ENCODE data around the gene KRT13. TPM values are rescaled to one million over a fixed set of nuclear protein-coding genes. Genes with fewer than 3 reads are reported as not detected.

The KRT13 gene
- polyA plus RNA-seq, 1 donor from 2014 or later: not detected

DNA sequence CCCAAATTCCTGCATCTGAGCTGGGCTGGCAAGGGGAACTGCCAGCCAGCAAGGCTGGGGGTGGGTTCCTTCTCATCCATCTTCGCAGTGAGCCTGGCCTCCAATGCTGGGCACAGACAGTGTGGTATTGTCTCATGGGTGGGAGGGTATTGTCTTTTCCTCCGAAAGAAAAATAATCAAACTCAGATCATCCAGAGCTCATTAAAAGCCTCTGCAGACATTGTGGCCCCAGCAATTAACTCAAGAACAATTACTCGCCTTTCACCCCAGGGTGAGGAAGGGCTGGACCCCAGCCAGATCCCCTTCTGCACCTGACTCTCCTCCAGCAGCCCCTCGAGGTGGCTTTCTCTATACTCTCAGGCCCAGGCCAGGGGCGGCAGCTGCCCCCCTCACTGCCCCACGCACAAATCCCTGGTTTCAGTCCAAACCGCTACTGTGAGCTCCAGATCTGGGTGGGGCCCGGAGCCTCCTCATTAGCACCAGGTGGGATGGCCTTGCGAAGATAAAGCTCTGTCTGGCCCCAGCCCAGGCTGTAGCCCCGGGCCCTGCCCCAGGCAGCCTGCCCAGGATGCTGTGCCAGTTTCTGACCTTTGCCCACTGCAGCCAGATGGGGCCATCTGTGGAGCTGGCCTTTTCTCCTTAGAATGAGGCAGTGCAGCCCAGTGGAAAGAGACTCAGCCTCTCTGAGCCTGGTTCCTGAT, 15.6 kb upstream of the KRT13 start:
- no peaks in the 10 kb centered on the region for H3K9me3 ChIP-seq (ENCODE audit: low read length)
- no peaks in the 10 kb centered on the region for H3K27me3 ChIP-seq (ENCODE audit: insufficient read depth, low read depth, low read length)
- H3F3A ChIP-seq (ENCODE audit: insufficient read depth, low read length, poor library complexity, severe bottlenecking): no peaks in the 10 kb centered on the region
- no peak overlapping the region for H3K27ac ChIP-seq (ENCODE audit: low read length)
- no peak overlapping the region for H2AFZ ChIP-seq (ENCODE audit: low read depth, low read length)
- H4K20me1 ChIP-seq (ENCODE audit: insufficient read depth): no peaks in the 10 kb centered on the region
- no peak overlapping the region for H3K4me2 ChIP-seq (ENCODE audit: low read length)
- TF ChIP-seq TAF1 (IDR thresholded peaks at IDR 0.05; ENCODE audit: low read depth) (no peak), SMC3 (conservative IDR thresholded peaks at IDR 0.05; ENCODE audit: poor library complexity) (no peak), EP300 (conservative IDR thresholded peaks at IDR 0.05; ENCODE audit: poor library complexity, severe bottlenecking) (no peak), RAD21 (conservative IDR thresholded peaks at IDR 0.05) (no peak), REST (IDR thresholded peaks at IDR 0.05; ENCODE audit: borderline replicate concordance) (no peak), MXI1 (conservative IDR thresholded peaks at IDR 0.05; ENCODE audit: poor library complexity, severe bottlenecking) (no peak), EZH2 (IDR thresholded peaks at IDR 0.05; ENCODE audit: borderline replicate concordance, insufficient read depth, low read length, poor library complexity, severe bottlenecking) (no peak), POLR2AphosphoS5 (IDR thresholded peaks at IDR 0.05) (no peak)
- TF ChIP-seq, protein P1, sequence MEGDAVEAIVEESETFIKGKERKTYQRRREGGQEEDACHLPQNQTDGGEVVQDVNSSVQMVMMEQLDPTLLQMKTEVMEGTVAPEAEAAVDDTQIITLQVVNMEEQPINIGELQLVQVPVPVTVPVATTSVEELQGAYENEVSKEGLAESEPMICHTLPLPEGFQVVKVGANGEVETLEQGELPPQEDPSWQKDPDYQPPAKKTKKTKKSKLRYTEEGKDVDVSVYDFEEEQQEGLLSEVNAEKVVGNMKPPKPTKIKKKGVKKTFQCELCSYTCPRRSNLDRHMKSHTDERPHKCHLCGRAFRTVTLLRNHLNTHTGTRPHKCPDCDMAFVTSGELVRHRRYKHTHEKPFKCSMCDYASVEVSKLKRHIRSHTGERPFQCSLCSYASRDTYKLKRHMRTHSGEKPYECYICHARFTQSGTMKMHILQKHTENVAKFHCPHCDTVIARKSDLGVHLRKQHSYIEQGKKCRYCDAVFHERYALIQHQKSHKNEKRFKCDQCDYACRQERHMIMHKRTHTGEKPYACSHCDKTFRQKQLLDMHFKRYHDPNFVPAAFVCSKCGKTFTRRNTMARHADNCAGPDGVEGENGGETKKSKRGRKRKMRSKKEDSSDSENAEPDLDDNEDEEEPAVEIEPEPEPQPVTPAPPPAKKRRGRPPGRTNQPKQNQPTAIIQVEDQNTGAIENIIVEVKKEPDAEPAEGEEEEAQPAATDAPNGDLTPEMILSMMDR (IDR thresholded peaks at IDR 0.05; ENCODE audit: poor library complexity, severe bottlenecking): no peak
- H3K9ac ChIP-seq (ENCODE audit: low read length): no peak overlapping the region
- no peaks in the 10 kb centered on the region for H3K9me2 ChIP-seq (ENCODE audit: insufficient read depth, low read length)
- H3K36me3 ChIP-seq (ENCODE audit: insufficient read depth, low read length): no peaks in the 10 kb centered on the region
- H3K79me2 ChIP-seq (replicated peaks; ENCODE audit: insufficient read depth, low read length): no peaks in the 10 kb centered on the region
- no peak overlapping the region for H3K4me3 ChIP-seq (ENCODE audit: low read length)

DNA sequence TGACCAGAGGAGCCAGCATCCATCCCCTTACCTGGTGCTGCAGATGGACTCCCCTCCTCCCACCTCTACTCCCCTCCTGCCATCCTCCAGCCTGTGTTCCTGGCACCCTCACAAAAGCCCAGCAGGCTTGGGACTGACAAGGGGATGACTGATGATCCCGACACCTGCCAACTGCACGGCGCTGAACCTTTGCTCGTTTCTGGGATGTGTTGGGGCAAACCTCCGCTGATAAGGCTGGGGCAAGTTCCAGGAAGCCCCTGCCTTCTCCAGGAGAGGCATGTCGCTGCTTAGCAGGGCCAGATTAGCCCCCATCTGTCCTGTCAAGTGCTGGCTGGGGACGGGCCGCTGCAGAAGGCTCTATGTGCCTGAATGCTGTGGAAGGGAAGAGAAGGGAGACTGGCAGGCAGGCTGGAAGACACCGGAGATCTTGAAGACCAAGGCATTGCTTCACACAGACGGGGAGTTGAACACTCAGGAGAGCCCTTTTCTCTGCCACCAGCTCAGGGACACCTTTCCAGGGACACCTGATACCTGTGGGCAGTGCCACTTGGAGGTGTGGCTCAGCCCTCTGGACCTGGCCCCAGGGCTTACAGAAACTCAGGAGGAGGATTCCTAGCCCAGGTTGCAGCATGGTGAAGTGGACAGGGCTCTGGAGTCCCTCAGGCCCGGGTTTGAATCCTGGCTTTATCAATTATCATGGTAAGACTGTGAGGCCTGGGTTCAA, 14.3 kb upstream of the KRT13 start:
- Histone ChIP-seq H3K4me3 (ENCODE audit: low read length) (no peak overlapping the region), H2AFZ (ENCODE audit: low read depth, low read length) (no peak overlapping the region), H3K9ac (ENCODE audit: low read length) (no peak overlapping the region), H3K9me2 (ENCODE audit: insufficient read depth, low read length) (no peaks in the 10 kb centered on the region), H3F3A (ENCODE audit: insufficient read depth, low read length, poor library complexity, severe bottlenecking) (no peaks in the 10 kb centered on the region), H3K27me3 (ENCODE audit: insufficient read depth, low read depth, low read length) (no peaks in the 10 kb centered on the region), H3K4me2 (ENCODE audit: low read length) (no peak overlapping the region), H4K20me1 (ENCODE audit: insufficient read depth) (no peaks in the 10 kb centered on the region), H3K79me2 (replicated peaks; ENCODE audit: insufficient read depth, low read length) (no peaks in the 10 kb centered on the region), H3K9me3 (ENCODE audit: low read length) (no peaks in the 10 kb centered on the region), H3K36me3 (ENCODE audit: insufficient read depth, low read length) (no peaks in the 10 kb centered on the region), H3K27ac (ENCODE audit: low read length) (no peak overlapping the region)
- no peak for TF ChIP-seq POLR2AphosphoS5 (IDR thresholded peaks at IDR 0.05)

Data from neural cell (in vitro differentiated cells).